Superior temporal gyrus (tissue), 1 donor: Measurements from ENCODE around the gene RFT1.

Source experiments
- DNase-seq: peaks from one replicate; pipeline ENCODE4 v3.0.0-alpha.2; 2016; ENCODE audit errors: extremely low spot score

Gene RFT1, protein sequence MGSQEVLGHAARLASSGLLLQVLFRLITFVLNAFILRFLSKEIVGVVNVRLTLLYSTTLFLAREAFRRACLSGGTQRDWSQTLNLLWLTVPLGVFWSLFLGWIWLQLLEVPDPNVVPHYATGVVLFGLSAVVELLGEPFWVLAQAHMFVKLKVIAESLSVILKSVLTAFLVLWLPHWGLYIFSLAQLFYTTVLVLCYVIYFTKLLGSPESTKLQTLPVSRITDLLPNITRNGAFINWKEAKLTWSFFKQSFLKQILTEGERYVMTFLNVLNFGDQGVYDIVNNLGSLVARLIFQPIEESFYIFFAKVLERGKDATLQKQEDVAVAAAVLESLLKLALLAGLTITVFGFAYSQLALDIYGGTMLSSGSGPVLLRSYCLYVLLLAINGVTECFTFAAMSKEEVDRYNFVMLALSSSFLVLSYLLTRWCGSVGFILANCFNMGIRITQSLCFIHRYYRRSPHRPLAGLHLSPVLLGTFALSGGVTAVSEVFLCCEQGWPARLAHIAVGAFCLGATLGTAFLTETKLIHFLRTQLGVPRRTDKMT

DNA sequence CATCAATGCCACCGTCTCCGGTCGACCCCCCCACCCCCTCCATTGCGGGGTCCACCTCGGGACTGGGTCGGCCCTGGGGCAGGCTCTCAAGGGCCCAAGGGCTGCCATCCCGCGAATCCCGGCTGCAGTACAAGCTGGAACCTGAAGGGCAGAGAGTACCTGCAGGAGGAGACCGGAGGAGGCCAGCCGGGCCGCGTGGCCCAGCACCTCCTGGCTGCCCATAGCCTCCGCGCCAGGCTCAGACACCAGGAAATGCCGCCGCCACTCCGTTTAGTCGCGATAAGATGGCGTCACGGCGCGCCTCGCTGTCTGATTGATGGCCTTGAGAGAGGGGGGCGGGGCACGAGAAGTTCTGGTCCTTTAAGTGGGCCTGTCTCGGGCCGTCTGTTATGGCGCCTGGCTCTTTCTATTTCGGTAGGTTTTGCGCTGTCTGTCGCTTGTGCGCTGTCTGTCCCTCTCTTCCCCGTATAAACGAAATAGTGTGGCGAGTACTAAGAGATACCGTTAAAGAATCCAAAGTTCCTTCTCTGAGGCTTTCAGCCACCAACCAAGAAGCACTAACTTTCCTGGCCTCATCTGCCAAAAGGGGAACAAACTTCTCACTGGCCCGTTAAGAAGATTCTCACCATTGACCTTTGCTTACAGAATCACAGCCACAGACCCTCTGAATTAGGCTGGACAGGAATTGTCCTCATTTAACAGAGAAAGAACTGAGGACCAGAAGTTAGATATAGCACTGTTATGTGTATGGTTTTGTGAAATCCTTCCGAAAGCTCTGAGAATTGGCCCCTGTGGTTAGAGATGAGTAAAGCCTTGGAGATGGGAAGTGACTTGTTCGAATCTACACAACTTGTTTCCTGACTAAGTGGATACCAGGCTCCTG, at the start of gene RFT1:
RFT1 (minus strand) TSS at position 257 of the 883 bp plus-strand sequence; CDS start at position 222, 35 bp downstream.
- DNase-seq, result peak; percentile 97

DNA sequence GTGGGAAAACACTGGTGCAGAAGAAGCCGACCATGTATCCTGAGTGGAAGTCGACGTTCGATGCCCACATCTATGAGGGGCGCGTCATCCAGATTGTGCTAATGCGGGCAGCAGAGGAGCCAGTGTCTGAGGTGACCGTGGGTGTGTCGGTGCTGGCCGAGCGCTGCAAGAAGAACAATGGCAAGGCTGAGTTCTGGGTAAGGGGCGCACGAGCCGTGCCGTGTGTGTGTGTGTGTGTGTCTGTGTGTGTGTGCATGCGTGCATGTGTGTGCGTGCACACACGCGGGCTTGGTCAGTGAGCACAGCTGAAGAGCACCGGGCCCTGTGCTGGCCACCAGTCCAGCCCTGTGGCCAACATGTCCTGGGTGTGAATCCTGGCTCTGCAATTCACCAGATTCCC, 49.3 kb upstream of the RFT1 start:
- no peak for DNase-seq

DNA sequence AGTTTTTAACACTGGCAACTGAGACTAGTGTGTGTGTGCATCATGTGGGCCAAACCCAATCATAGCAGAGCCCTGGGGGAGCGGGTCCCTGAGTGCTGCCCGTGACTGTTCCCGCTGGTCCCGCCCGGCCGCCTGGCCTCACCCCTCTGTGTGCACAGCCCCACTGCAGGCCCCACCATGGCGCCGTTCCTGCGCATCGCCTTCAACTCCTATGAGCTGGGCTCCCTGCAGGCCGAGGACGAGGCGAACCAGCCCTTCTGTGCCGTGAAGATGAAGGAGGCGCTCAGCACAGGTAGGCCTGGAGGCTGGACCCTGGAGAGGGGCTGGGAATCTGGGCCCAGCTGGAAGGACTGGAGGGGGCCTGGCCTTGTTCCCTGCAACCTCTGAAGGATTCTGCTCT, 48.0 kb upstream of the RFT1 start:
- DNase-seq, result no peak

DNA sequence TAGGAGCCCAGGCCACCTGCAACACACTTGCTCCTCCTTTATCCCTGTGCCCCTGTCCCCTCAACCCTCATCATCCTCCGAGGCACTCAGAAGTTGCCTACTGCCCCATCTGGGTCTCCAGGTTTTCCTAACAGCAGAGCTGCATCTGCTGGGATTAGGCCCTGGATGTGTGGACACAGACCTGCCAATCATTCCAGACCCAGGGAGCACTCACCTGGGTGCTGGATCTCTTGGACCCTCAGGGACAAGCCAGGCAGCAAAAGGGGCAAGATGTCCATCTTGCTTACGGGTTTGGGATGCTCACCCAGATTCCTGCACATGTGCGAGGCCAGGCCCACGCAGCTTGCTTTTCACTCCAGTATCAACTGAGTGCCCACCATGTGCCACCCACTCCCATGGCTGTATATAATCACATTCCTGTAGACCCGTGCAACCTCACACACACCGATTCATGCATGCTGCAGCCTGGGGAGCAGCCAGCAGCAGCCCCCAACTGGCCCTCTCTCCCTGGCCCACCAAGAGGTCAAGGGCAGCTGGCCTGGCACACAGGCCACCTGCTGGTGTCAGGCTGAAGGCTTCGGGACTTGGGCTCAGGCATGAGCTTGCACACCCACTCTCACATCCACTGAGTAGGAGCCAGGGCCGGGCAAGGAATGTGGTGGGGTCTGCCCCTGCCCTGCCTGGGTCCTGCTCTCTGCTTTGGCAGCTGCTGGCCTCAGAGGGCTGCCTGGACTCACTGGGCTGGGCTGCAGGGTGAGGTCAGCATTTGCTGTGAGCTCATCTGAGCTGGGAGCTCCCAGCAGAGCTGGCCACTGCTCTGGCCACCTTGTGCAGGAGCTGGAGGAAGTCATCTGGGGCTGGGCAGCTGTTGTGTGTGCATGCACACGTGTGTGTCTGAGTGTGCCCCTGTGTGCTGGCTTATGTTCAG, 45.6 kb upstream of the RFT1 start:
- no peak for DNase-seq

DNA sequence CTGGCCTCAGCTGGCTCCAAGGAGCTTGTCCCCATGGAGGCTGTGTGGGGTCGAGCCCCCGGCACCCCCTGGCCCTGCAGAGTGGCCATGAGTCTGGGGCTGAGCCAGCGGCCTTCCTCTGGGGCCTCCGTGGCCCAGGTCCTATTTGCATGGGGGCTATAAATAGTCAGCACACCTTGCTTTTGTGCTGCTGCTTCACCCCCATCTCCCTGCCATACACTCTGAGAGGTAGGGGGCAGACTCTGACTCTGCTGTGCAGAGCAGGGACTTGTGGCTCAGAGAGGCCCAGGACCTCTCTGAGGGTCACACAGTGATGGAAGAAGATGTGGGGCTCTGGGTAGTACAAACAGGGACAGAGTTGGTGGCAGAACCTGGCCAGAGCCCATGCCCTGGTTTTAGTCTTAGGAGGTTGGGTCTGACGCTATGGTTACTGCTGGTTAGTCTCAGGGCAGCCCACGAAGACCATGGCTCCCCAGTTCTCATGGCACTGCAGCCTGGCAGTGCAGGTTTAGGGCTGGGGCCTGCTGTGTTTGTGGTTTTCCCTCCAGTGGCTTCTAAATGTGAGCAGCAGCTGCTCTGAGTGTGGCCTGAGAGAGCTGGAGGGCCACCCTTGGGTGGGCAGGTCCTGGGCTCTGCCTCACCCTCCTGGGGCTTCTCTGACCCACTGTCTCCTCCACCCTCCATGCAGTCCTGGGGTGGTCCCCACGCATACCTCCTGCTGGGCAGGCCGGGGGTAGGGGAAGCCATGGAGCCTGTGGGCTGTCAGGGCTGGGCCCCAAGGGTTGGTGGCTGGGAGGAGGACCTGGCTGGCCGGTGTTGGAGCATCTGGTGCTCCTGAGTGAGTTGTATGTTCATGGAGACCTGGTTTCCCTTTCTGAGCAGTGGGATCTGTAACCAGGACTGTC, 44.4 kb upstream of the RFT1 start:
- no peak for DNase-seq

DNA sequence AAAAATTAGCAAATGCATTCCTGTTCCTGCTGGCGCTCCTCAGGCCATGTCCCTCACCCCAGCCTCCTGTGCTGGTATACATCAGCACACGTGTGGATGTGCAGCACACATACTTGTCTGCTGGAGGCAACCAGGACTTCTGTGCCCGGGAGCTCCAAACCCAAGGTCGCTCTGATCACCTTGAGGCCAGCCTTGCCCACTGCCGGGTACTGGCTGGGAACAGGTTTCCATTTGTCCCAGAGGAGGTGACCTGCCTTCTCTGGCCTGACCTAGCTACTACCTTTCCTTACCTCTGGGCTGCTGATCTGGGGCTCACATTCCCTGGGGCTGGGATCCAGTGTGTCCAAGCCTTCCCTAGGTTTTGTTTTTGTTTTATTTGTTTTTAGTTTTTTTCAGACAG, 42.9 kb upstream of the RFT1 start:
- DNase-seq, result no peak

DNA sequence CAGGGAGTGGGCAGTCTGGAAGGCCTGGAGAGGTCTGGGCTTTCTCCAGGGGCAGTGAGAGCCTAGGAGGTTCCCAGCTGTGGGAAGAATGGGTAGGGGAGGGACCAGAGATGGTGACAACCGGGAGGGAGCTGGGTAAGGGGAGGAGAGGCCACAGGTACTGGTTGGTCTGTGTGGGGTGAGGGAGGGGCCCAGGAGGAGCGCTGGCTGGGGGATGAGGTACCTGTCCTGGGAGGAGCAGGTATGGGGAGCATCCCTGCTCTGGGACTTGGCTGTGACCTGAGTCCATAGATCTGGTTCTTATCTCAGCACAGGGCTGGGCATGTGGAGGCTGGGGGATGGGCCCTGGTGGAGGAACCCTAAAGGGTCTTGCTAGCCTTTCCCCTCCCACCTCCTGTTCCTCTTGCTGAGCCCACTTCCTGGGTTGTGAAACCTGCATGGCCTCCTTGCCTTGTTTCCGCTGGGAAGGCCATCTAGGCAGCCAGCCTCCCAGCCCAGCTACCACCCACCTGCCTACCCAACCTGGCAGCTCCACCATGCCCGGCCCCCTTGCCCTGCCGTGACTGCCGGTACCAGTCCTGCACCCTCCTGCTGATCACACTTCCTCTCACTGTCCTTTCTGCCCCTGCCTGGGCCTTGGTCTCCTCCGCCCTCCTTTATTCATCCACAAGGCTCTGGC, 41.7 kb upstream of the RFT1 start:
- DNase-seq, result no peak

DNA sequence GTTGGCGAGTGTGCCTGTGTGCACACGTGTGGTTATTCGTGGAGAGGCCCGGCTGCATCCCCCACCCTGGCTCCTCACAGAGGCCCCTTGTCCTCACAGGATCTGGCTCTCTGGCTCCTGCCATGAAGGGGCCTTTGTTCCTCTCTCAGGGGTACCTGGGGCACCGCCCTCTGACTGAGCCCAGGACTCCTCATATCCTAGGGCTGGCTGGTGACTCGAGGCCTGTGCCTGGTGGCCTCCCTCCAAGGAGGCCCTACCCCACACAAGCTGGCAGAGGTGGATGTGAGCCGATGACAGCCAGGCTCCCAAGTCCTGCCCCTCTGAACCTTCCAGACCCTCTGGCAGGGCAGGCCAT, 40.8 kb upstream of the RFT1 start:
- no peak for DNase-seq

DNA sequence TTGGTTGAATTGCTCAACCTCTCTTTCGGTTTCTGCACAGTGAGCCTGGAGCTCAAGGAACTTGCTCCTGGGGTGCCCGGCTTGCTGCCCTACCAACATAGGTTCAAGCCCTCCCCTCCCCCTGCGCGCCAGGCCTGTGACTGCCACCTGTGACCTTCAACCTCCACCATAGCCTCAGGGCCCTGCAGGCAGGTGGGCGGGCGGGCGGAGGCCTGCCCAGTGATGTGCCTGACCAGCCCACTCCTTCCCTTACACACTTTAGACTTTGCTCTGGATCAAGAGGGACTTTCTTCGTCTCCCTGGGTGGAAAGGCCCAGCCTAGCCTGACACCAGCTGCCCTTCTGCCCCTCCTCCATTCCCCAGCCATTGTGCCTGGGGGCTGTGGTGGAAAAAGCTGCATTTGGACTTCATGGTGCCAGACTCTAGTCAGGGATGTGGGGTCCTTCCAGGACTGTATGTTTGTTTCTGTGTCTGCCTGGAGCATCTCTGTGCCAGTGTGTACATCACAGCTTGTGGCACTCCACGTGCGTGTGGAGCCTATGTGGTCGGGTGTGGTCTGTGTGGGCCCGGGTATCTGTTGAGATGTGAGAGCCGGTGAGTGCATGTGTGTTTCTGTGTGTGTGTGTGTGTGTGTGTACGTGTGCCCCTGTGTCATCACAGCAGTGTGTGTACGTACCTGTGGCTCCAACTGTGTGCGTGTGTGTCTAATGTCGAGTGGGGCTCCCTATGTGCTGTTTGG, 40.3 kb upstream of the RFT1 start:
- DNase-seq, result no peak

DNA sequence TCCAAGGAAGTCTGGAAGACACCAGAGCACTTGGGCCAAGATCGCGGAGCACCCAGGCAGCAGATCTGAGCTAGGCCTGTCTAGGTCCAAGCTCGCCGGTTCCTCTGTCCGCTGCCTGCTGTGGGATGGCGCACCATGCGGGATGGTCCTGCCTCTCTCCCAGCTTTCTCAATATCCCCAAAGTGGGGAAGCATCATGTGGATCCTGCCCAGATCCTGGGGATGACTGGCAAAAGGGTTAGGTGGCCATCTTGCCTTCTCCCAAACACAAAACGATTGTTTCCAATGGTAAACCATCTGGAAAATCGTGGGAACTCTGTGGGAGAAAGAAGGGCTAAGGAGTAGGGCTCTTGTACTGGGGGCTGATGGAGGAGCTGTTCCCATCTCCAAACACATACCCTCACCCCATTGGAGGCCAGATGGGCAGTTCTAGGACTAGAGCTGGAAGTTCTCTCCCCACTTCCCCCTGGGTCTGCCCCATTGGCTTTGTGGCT, 39.6 kb upstream of the RFT1 start:
- DNase-seq, result no peak

DNA sequence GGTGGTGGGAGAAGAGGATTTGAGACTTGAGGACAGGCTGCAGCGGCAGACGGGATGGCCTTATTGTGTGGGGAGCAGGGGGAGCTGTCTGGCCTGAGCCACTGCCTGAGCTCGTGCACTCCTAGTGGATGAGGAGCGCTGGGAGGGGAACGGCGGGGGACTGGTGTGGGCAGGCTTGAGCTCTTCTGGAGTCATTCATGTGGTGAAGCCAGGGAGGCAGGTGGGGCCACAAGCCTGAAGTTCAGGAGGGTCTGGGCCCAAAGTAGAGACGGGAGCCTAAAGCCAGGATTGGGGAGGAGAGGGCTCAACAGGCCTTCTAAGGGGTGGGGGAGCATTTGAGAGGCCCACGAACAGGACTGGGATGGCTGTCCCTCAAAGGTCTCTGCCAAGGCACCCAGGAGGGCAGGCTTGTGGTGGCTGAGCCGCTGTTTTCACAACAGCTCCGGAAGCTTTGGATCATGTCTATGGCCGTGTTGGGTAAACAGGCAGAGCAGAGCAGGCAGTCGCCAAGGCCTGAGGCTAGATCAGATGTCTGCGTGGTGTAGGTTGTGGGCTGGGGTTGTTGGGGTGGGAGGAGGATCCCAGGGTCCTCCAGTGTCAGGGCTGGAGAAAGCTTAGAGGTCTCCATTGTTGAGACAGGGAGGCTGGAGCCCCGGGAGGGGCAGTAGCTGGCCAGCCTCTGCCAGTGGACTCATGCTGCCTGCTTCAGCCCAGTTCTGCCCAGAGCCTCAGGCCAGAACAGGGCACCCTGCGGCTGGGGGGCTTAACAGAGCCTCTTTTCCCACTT, 39.0 kb upstream of the RFT1 start:
- DNase-seq, result no peak

DNA sequence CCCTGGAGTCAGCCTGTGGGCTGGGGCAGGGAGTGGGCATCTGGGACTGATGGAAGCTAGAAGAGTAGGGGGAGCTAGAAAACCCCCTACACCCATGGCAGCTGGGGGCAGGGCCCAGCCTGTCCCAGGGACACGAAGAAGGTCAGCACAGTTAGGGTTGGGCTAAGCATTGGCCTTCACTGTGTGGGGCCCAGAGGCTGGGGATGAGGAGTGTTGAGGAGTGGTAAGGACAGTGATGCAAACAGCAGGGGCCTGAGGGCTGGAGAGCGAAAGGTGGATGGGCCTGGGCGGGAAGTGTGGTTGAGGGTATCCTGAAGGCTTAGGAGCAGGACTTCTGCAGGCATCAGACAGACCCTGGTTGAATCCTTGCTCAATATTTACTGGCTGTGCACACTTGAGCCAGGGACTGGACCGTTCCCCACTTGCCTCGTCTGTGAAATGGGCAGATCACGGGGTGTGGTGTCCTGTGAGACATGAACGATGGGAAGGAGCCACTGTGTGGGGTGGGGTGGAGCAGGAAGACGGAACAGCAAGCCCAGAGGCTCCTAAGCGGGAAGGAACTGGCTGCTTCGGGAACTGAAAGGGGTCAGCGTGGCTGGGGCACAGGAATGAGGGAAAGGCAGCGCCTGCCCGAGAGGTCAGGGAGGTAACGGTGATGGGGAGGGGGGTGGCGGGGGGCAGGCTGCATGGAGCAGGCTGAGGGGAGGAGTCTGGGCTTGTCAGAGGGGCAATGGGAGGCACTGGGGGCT, 38.1 kb upstream of the RFT1 start:
- no peak for DNase-seq

DNA sequence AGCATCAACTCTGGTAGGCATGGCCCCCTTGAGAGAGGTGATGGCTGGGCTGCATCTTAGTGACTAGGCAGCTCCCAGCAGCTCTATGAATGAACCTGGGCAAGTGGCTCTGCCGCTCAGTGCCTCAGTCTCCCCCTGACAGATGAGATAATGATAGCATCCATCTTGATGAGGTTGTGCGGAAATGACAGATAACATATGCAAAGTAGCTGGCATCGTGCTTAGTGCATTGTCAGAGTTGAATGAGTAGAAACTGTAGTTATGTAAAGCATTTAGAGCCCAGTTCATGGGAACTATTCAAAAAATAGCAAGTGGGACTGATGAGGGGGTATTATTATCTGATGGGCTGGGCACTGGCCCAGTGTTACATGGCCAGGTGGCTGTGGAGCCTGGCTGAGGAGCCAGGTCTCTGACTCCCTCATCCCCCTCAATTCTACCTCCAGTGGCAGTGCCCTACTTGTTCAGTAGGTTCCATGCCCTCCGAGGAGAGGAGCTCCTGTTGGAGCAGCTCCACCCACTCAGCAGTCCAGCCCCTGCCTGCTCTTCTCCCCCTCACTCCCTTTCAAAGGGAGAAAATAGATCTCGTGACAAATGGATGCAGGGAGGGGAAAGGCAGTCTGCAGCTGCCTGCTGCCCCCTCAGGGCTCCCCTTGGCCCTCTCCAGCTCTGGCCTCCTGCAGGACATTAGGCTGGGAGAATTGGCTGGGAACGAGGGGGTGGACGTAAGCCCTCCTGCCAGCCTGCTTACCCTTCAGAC, 37.4 kb upstream of the RFT1 start:
- DNase-seq, result no peak

DNA sequence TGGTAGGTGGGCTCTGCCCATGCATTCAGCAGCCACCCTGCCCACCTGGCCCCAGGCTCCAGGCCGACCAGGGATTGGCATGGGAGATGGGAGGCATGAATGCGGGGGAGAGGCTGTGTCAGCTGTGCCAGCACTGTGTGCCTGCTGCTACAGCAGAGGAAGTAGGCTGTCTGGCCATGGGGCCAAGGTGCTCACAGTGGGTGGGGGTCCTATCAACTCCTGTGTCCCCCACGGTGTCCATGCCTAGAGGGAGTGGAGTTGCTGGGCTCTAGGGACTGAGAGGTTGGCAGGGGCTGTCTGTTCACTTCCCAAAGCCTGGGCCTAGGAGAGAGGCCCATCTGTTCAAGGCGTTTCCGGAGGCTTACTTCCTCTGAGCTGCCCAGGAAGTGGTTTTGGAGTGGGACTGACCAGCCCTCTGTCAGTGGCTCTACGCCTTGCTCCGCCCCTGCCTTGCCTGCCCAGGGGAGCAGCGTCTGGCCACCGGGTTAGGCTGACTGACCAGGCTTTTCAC, 36.6 kb upstream of the RFT1 start:
- DNase-seq, result peak; percentile 49

DNA sequence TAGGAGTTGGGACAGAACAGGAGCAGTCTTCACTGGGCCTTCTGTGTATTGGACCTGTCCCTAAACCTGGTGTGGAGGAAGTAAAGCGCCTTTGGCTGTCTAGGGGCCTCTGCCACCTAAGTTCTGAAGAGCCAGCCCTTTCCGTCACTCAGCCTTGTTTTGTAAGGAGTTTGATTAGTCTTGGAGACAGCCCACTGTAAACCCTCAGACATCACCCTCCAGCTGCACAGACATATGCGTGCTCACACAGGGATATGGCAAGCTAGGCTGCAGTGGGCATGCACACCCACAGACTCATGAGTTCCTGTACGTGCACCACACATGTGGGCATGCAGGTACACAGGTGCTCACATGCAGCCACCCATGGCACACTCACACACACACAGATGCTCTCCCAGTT, 36.0 kb upstream of the RFT1 start:
- DNase-seq, result no peak

DNA sequence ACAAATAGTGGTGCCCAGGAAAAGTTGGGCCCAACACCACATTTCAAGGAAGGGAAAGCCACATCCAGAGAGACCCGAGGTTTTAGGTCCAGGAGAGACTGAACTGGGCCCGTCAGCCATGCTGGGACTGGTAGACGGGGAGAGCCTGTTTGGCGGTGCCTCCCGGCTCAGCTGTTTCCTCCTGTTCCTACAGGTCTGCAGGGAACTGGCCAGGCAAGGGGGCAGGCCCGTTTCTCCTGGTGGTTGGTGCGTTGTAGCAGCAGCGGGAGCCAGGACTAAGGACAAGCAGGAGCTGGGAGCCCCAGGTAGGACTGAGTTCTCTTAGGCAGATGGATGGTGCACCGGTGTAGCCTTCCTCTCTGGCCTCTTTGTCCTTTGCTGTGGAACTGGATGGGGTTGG, 34.7 kb upstream of the RFT1 start:
- no peak for DNase-seq
